ENCODE measurements around the gene CRYBG3. TPM values are rescaled to one million over a fixed set of nuclear protein-coding genes. Genes with fewer than 3 reads are reported as not detected.

Gene CRYBG3
- total and polyA plus RNA-seq, 2 of the 13 experiments (the other 11 are each of a cell fraction or from before 2014, with no cell fraction given) = 3.8 to 15.9 TPM

DNA sequence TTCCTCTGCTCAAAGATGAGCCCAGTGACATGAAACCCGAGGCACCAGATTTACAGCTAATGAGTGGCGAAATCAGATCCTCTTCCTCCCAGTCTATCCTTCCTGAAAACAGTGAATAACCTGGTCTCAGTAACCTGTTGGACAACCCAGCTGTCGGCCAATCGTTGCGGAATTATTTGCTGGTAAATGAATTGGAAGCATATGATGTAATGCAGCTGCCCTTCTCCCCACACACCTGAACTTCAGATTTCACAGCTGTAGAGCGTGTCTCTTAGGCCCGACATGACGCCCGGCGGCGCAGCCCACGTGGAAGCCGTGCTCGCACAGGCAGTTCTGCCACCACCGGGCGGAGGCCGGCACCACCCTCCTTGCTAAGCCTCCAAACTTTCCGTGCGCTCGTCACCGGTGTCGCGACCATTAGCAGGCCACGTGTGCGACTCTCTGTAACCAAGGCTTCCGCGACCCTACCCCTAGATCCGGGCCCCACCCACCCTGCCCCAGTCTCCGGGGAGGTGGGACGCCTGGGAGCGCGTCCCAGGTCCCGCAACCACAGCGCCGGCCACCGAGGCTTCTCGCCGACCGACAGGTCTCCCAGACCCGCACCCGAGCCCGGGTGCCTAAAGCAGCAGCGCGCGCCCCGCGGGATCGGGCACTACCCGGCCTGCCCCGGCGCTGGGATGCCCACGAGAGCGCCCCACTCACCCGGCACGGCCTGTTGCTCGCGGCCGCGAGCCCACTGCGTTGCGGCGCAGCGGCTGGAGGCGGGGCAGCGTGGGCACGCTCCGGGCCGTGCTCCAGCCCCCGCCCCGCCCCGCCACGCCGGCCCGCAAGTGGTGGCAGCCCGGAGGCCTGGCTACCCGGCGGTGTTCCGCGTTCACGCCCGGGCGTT is 150.1 kb downstream of the CRYBG3 start, which contains the start of gene RIOX2 (continued):
- TF ChIP-seq, protein P1, sequence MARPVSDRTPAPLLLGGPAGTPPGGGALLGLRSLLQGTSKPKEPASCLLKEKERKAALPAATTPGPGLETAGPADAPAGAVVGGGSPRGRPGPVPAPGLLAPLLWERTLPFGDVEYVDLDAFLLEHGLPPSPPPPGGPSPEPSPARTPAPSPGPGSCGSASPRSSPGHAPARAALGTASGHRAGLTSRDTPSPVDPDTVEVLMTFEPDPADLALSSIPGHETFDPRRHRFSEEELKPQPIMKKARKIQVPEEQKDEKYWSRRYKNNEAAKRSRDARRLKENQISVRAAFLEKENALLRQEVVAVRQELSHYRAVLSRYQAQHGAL (CRISPR knock-in tag; IDR thresholded peaks at IDR 0.05; ENCODE audit: not compliant biosample characterization) = no peak
- TF ChIP-seq ZNF451 (CRISPR knock-in tag; IDR thresholded peaks at IDR 0.05) = no peak
- TF ChIP-seq ZNF12 (CRISPR knock-in tag; IDR thresholded peaks at IDR 0.05) = no peak
- TF ChIP-seq, protein P2, sequence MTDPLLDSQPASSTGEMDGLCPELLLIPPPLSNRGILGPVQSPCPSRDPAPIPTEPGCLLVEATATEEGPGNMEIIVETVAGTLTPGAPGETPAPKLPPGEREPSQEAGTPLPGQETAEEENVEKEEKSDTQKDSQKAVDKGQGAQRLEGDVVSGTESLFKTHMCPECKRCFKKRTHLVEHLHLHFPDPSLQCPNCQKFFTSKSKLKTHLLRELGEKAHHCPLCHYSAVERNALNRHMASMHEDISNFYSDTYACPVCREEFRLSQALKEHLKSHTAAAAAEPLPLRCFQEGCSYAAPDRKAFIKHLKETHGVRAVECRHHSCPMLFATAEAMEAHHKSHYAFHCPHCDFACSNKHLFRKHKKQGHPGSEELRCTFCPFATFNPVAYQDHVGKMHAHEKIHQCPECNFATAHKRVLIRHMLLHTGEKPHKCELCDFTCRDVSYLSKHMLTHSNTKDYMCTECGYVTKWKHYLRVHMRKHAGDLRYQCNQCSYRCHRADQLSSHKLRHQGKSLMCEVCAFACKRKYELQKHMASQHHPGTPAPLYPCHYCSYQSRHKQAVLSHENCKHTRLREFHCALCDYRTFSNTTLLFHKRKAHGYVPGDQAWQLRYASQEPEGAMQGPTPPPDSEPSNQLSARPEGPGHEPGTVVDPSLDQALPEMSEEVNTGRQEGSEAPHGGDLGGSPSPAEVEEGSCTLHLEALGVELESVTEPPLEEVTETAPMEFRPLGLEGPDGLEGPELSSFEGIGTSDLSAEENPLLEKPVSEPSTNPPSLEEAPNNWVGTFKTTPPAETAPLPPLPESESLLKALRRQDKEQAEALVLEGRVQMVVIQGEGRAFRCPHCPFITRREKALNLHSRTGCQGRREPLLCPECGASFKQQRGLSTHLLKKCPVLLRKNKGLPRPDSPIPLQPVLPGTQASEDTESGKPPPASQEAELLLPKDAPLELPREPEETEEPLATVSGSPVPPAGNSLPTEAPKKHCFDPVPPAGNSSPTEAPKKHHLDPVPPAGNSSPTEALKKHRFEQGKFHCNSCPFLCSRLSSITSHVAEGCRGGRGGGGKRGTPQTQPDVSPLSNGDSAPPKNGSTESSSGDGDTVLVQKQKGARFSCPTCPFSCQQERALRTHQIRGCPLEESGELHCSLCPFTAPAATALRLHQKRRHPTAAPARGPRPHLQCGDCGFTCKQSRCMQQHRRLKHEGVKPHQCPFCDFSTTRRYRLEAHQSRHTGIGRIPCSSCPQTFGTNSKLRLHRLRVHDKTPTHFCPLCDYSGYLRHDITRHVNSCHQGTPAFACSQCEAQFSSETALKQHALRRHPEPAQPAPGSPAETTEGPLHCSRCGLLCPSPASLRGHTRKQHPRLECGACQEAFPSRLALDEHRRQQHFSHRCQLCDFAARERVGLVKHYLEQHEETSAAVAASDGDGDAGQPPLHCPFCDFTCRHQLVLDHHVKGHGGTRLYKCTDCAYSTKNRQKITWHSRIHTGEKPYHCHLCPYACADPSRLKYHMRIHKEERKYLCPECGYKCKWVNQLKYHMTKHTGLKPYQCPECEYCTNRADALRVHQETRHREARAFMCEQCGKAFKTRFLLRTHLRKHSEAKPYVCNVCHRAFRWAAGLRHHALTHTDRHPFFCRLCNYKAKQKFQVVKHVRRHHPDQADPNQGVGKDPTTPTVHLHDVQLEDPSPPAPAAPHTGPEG (CRISPR knock-in tag; IDR thresholded peaks at IDR 0.05) = no peak; the same call in 1 of the 2 replicates
- no peak for TF ChIP-seq KLF13 (CRISPR knock-in tag; IDR thresholded peaks at IDR 0.05)
- TF ChIP-seq, protein P3, sequence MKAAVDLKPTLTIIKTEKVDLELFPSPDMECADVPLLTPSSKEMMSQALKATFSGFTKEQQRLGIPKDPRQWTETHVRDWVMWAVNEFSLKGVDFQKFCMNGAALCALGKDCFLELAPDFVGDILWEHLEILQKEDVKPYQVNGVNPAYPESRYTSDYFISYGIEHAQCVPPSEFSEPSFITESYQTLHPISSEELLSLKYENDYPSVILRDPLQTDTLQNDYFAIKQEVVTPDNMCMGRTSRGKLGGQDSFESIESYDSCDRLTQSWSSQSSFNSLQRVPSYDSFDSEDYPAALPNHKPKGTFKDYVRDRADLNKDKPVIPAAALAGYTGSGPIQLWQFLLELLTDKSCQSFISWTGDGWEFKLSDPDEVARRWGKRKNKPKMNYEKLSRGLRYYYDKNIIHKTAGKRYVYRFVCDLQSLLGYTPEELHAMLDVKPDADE (CRISPR knock-in tag; IDR thresholded peaks at IDR 0.05) = no peak
- TF ChIP-seq ASH2L (IDR thresholded peaks at IDR 0.05; ENCODE audit: insufficient read length, low read depth, low read length) = peak; percentile 73
- no peak for TF ChIP-seq SSRP1 (CRISPR knock-in tag; IDR thresholded peaks at IDR 0.05)
- TF ChIP-seq NR2F2 (IDR thresholded peaks at IDR 0.05; ENCODE audit: borderline replicate concordance, low read depth) = no peak
- TF ChIP-seq ZNF841 (CRISPR knock-in tag; IDR thresholded peaks at IDR 0.05; ENCODE audit: borderline replicate concordance) = peak; percentile 59; the same call in 1 of the 2 replicates
- TF ChIP-seq ZNF768 (CRISPR knock-in tag; IDR thresholded peaks at IDR 0.05) = peak; percentile 43; the same call in 1 of the 2 replicates
- TF ChIP-seq HOXA7 (CRISPR knock-in tag; IDR thresholded peaks at IDR 0.05) = no peak
- TF ChIP-seq RAD21 (CRISPR knock-in tag; IDR thresholded peaks at IDR 0.05) = peak; percentile 13; the same call in 1 of the 2 replicates
- TF ChIP-seq, protein P4, sequence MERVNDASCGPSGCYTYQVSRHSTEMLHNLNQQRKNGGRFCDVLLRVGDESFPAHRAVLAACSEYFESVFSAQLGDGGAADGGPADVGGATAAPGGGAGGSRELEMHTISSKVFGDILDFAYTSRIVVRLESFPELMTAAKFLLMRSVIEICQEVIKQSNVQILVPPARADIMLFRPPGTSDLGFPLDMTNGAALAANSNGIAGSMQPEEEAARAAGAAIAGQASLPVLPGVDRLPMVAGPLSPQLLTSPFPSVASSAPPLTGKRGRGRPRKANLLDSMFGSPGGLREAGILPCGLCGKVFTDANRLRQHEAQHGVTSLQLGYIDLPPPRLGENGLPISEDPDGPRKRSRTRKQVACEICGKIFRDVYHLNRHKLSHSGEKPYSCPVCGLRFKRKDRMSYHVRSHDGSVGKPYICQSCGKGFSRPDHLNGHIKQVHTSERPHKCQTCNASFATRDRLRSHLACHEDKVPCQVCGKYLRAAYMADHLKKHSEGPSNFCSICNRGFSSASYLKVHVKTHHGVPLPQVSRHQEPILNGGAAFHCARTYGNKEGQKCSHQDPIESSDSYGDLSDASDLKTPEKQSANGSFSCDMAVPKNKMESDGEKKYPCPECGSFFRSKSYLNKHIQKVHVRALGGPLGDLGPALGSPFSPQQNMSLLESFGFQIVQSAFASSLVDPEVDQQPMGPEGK (CRISPR knock-in tag; IDR thresholded peaks at IDR 0.05) = peak; percentile 47; the same call in 1 of the 2 replicates
- TF ChIP-seq ZNF160 (CRISPR knock-in tag; IDR thresholded peaks at IDR 0.05) = peak; percentile 28; the same call in 1 of the 2 replicates
- TF ChIP-seq, protein P5, sequence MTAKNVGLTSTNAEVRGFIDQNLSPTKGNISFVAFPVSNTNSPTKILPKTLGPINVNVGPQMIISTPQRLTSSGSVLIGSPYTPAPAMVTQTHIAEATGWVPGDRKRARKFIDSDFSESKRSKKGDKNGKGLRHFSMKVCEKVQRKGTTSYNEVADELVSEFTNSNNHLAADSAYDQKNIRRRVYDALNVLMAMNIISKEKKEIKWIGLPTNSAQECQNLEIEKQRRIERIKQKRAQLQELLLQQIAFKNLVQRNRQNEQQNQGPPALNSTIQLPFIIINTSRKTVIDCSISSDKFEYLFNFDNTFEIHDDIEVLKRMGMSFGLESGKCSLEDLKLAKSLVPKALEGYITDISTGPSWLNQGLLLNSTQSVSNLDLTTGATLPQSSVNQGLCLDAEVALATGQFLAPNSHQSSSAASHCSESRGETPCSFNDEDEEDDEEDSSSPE (CRISPR knock-in tag; IDR thresholded peaks at IDR 0.05) = no peak
